ENCODE results near the gene MRPL54.

The MRPL54 gene

DNA sequence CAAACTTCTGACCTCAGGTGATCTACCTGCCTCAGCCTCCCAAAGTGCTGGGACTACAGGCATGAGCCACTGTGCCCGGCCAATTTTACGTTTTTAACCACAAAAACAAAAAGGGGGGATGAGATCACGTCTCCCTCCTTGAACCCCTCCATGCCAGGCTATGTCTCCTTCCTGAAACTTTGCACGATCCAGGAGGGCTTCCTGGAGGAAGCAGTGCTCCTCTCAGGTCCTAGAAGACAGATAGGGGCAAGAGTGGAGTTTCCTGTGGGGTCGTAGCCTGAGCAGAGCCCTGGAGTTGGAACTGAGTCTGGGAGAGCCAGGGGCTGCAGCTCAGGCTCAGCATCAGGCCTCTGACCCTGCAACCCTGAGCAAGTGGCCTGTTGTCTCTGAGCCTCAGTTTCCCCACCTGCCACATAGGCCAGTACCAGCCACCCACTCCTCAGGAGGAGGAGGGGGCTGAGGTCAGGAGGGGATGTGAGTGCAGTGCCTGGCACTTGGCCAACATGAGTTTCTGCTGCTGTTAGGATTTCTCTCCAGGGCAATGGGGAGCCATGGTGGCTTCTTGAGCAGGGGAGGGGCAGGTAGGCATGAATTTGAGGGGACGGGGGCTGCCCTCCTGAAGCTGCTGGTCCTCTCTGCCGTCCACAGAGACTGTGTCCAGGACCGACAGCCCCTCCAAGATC is 17.0 kb upstream of the MRPL54 start:
- no peak for TF ChIP-seq CTCF (IDR thresholded peaks at IDR 0.05)

DNA sequence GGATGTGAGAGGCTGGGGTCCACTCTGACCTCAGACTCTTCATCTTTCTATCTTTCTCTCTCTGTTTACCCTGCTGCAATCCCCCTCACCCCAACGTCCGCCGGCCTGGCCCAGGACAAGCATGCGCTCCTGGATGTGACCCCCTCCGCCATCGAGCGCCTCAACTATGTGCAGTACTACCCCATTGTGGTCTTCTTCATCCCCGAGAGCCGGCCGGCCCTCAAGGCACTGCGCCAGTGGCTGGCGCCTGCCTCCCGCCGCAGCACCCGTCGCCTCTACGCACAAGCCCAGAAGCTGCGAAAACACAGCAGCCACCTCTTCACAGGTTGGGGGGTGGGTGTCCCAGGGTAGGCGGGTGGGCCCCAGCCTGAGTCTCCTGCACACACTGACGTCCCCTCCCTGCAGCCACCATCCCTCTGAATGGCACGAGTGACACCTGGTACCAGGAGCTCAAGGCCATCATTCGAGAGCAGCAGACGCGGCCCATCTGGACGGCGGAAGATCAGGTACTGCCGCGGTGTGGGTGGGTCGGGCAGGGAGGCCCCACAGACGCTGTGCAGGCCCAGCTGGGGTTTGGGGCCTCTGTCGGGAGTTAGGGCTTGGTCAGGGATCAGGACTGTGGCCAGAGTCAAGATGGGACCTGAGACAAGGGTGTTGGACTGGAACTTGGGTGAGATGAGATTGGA is 16.0 kb upstream of the MRPL54 start:
- TF ChIP-seq CTCF (IDR thresholded peaks at IDR 0.05) = no peak

DNA sequence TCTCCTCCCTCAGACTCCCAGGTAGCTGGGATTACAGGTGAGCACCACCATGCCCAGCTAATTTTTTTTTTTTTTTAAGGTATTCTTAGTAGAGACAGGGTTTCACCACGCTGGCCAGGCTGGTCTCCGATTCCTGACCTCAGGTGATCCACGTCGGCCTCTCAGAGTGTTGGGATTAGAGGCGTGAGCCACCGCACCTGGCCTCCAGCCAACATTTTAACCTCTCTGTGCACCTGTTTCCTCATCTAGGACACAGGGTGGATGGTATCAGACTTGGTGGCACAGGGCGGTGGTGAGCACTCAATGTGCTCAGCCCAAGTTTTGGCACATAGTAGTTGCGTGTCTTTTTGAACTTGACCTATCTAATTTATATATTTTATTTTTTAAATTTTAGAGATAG is 13.5 kb upstream of the MRPL54 start:
- no peak for TF ChIP-seq CTCF (IDR thresholded peaks at IDR 0.05)

- no peak for TF ChIP-seq CTCF (IDR thresholded peaks at IDR 0.05)
Observed at GRCh38 chr19:3750211-3750610, 12.3 kb upstream of the MRPL54 start.

DNA sequence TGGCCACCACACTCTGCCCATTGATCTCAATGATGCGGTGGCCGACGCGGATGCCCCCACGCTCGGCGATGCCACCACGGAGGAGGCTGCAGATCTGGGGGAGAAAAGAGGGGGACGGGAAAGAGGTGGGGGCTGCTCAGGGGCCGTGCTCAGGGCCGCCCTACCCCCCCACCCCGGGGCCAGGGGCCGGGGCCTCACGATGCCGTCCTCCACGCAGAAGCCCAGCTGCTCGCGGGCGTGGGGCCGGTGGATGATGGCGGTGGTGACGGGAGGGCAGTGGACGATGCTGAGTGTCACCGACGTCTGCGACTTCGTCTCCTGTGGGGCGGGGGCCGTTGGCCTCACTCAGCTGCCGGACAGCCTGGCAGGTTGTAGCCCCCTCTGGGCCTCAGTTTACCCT is 11.2 kb upstream of the MRPL54 start:
- TF ChIP-seq CTCF (IDR thresholded peaks at IDR 0.05) = no peak

DNA sequence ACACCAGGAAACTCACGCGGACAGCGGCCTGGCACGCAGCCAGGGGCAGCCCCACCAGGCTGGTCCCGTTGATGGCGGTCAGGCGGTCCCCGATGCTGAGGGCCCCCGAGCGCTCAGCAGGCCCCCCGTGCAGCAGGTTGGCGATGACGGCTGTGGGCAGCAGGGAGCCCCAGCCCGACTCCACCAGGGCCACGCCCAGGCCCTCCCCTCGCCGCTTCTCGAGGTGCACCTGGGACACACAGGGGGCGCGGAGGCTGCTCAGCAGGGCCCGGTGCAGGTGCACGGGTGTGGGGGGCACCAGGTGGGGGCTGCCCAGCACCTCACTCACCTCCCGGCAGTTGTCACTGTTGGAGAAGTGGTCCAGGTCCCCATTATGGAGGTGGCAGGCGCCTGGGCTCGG is 10.0 kb upstream of the MRPL54 start:
- no peak for TF ChIP-seq CTCF (IDR thresholded peaks at IDR 0.05)

DNA sequence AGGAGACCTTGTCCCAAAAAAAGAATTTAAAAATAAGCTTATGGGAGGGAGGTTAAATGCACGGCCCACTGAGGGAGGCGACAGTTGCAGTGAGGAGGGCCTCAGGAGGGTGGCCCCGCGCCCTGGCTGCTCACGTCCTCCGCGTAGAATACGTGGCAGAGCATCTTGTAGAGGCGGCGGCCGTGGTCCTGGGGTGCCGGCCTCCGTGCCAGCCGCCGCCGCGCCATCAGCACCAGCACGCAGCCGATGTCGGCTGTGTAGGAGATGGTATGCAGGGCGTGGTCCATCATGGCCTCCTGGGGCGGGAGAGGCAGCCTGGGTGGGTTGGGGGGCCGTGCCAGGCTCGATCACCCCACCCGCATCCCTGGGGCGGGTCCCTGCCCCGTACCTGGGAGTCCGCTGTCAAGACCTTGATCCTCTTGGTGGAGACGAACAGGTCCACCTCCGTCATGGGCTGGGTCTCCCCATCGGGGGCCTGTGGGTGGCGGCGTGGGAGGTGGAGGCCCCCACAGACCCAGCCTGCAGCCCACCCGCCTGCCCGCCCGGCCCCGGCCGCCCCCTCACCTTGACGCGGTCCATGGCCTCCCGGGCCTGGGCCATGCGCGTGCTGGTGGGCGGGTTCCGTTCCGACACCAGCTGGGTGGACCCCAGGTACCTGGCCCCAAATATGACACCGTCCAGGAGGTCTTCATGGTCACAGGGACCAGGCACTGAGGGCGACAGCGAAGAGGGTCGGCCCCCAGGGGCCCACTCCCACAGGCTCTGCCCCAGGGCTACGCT is 8.7 kb upstream of the MRPL54 start:
- TF ChIP-seq CTCF (IDR thresholded peaks at IDR 0.05) = no peak
